GM13977 (cell line): ENCODE results near the gene CCN6.
"Not testable (repeated sequence)": the region's sequence is repeated elsewhere in the genome, so short reads cannot be mapped to it uniquely, and the experiment has no call there.

ENCODE experiments used
- DNase-seq: peaks from one replicate; pipeline ENCODE4 v3.0.0; 2012; ENCODE audit warnings: low spot score
- CTCF ChIP-seq: IDR thresholded peaks from 2 replicates; pipeline ENCODE4 v1.5.1; 2012; ENCODE audit warnings: mild to moderate bottlenecking, control low read depth; ENCODE audit not compliant: insufficient read depth; ENCODE audit errors: extremely low read depth, missing control alignments
- in situ Hi-C: fragments of 300-500 bp; cut with MboI; formaldehyde crosslinking; loops from one replicate; pipeline ENCODE4 v1.12.0; 2022; ENCODE audit warnings: low sequenced_read_pairs, low pct_unique_long_range_greater_than_20kb, mixed read lengths, inconsistent platforms; ENCODE audit not compliant: unreplicated experiment

CCN6 gene

DNA sequence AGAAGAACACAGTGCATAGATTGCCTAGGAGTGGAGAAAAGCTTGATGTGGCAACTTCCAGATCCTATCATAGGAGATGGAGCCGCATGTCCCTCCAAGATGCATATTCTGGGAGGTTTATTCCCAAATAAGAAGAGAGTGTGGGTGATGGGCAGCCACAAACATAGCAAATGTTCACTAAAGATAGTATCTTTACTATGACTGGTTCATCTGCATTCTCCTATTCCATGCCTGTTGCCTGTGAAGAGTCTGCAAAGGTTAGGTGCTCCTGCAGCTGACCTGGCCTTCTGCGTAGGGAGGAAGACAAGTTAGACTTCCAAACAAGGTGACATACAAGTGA is 14.5 kb upstream of the CCN6 start:
- no peak for DNase-seq
- in situ Hi-C loops = no loop called here
- no peak for TF ChIP-seq CTCF

GRCh38 chr6:112040956-112041355 is 12.9 kb upstream of the CCN6 start:
- in situ Hi-C loops = no loop called here
- no peak for DNase-seq
- TF ChIP-seq CTCF = no peak

DNA sequence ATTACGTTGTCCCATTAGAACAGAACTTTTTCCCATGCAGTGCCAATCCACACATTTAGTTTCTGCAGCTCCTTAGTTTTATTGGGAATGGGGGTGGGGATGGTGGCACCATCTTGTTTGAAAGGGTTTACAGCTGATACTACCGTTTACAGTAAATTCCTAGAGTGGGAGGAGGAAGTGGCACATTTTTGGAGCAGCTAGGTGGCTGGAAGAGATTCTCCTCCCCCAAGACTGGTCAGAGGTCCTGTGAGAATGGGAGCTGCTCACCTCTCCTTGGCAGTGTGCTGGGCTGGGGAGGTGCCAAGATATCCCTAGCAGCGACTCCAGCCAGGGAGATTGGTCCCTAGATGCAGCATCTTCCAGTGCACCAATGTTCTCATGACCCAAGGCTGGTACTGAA is 12.4 kb upstream of the CCN6 start:
- in situ Hi-C loops = no loop called here
- DNase-seq = no peak
- TF ChIP-seq CTCF = no peak

GRCh38 chr6:112043032-112044007 is 10.6 kb upstream of the CCN6 start:
- in situ Hi-C loops = no loop called here

DNA sequence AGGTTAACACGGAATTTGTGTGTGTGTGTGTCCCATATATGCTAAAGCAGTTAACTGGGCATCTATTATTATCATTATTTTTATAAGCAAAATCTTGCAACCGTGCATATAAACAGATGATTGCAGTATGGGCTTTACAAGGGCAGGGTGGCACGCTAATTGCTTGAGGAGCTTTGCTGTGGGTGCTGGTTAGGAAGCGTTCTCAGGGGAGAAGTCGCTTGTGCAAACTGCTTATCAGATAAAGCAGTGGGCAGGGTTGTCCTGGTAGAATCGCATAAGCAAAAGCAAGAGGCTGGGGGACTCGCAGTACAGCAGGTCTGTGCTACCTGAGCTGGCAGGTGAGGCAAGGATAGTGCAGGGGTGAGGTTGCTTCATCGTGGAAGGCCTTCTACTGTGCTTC is 9.7 kb upstream of the CCN6 start:
- DNase-seq = no peak
- in situ Hi-C loops = no loop called here
- no peak for TF ChIP-seq CTCF

More at GRCh38 chr6:112043032-112044007, 10.6 kb upstream of the CCN6 start:
- peak; percentile 94 for TF ChIP-seq CTCF
- DNase-seq = peak; percentile 87

- DNase-seq = no peak
- no peak for TF ChIP-seq CTCF
- in situ Hi-C loops = no loop called here
Measured at GRCh38 chr6:112044856-112045255, 9.0 kb upstream of the CCN6 start.

DNA sequence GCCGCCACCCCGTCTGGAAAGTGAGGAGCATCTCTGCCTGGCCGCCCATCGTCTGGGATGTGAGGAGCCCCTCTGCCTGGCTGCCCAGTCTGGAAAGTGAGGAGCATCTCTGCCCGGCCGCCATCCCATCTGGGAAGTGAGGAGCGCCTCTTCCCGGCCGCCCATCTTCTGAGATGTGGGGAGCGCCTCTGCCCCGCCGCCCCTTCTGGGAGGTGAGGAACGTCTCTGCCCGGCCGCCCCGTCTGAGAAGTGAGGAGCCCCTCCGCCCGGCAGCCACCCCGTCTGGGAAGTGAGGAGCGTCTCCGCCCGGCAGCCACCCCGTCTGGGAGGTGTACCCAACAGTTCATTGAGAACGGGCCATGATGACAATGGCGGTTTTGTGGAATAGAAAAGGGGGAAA is 6.4 kb upstream of the CCN6 start:
- DNase-seq, in situ Hi-C loops: not testable (repeated sequence)
